HG02840 (cell line): Measurements from ENCODE around the gene CIB4.

Experiments used
- ATAC-seq: cut with Tn5 transposase; IDR thresholded peaks from one replicate; pipeline ENCODE4 v1.9.1; 2021; ENCODE audit warnings: mild to moderate bottlenecking, moderate library complexity, moderate number of reproducible peaks; ENCODE audit not compliant: unreplicated experiment, low FRiP score

The CIB4 gene

DNA sequence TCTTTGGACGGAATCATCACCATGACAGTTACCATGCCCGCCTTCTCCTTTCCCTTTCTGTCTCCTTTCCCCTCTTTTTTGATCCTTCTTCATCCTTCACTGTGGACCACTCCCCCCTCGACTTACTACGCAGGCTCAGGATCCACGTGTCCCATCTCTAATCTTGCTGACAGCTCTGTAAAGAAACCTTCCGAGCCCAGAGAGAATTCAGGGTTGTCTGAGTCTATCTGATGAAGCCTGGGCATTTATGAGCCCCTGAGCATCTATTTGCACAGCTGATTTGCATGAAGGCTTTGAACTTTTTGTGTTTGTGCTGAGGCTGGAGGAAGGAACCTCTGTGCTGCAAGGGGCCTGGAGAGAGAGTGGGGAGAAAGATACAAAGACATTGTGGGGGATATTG, 50.7 kb downstream of the CIB4 start:
- ATAC-seq, result no peak

DNA sequence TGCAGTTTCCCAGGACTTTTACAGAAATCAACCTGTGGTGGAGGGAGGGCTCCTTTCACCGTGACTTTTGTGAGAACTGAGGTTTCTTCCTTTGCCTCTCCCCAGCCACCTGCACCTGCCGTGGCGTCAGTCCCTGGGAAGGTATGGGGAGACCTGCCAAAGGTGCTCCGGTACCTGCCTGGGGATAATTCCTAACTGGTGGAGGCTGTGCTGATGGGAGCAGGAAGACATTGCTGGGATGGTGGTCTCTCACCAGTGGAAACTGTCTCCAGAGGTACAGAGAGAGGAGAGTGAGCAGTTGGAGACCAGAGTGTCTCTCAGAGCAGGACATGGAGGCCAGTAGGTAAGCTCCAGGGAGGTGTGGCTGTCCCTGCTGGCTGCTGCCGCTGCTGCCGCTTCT, 52.6 kb downstream of the CIB4 start:
- no peak for ATAC-seq

DNA sequence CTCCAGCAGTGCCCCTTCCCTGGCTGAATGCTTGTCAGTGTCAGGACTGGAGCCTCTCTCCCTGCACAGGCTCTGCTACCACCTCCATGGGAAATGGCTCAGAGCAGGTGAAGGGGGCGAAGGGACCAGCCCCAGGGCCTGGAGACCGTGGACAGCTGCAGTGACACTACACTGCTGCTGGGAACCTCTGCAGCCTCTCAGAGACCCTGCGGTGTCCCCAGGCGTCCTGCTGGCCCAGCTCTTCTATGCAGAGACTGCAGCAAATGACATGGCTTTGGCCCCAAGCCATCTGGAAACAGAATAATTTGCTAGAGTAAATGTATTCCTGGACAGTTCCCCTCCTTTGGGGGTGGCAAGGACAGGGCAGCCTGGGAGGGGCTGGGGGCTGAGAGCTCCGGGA, 53.2 kb downstream of the CIB4 start:
- no peak for ATAC-seq

DNA sequence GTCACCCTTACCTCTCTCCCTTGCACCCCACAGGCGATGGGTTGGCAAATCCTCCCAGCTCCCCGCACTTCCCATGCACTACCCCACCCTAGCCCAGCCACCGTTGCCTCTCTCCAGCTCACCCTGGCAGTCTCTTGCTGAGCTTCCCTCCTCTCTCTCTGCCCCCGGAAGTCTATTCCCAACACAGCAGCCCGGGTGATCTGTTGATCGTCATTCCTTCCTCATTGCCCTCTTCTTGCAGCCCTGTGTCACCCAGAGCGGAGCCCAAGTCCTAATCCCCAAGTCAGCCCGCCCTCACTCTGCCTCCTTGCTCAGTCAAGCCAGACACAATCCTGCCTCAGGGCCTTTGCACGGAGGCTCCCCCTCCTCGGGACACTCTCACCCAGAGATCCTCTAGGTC, 55.2 kb downstream of the CIB4 start:
- ATAC-seq, result no peak

DNA sequence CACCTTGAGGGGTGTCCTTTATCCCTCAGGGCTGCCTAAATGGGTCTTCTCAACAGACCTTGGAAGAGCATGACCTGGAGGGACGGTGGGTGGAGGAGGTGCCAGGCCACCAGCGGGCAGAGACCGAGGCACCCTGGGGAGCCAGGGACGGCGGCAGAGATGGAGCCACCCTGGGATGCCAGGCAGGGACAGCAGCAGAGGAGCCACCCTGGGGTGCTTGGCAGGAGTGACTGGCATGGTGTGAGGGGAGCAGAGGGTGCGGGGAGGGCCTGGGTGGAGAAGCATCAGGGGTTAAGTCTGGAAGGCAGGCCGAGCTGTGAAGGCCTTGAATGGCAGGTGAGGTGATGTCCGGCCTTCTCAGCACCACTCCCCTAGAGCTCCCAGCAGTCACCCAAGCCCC, 56.1 kb downstream of the CIB4 start:
- ATAC-seq, result no peak

DNA sequence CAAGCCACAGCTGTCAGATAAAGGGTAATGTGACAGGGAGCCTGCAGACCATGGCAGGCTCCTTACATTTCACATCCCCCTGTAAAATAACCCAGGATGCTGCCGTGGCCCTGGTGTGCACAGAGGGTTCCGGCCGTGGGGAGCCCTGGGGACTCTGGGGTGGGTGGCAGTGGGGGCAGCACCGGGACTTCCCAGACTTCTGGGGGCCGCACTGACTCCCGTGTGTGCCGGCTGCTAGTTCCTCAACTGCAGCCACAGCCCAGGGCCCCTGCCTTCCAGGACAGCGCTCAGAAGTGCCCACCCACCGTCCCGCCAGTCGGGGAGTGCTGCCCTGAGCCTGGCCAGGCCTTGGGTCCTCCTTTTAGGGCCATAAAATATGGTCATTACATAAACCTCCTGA, 56.5 kb downstream of the CIB4 start:
- ATAC-seq, result no peak

DNA sequence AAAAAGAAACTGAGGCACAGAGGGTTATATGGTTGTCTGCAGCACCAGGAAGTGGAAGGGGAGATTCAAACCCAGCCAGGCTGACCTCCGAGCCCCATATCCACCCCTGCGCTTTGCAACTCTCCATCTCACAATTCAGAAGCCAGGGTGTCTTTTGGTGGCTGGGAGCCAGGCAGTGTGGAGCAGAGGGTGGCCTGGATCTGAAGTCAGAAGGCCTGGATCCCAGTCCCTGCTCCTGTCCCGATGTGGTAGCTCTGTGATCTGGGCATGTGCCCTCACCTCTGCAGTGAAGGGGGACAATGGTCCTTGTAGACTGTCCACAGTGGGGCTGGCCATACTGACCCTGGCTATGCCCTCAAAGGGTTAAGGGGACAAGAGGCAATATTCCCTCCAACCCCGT, 57.0 kb downstream of the CIB4 start:
- ATAC-seq, result no peak

DNA sequence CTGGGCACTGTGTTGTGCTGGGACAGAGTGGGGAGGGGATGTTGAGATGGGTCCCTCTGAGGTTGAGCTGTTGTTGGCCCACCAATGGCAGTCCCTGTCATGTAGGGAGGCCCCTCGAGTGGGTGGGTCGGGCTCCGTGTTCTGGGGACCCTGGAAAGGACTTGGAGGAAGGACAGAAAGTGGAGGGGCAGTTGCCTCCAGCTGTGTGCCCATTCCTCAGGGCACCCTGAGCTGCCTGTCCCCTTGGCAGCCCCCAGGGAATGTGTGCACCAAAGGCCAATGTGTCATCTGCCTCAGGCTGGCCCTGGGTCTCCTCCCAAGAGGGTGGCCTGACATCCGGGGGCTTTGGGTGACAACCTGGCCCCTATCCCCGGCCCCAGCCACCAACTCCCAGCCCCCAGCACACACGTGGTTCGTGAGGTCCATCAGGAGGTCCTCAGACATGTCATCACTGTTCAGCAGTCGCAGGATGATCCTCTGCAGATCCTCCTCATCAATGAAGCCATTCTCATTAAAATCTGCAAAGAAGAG, 57.7 kb downstream of the CIB4 start:
- ATAC-seq, result no peak

DNA sequence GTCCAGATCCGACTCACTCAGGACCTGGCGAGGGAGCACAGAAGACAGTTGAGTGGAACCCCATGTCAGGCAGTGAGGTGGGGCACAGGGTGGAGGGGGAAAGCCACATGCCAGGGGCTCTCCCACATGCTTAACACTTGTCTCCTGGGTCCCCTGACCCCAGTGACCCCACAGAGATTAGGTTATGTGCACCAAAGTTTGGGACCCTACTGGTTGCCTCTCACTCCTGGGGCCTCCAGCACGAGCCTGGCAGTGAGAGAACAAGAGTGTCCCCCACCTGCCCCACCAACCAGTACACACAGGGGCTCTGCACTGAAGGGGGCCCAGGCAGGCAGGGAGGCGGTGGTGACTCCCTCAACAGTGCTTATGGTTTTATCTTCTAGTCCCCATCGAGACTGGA, 58.3 kb downstream of the CIB4 start:
- ATAC-seq, result no peak

DNA sequence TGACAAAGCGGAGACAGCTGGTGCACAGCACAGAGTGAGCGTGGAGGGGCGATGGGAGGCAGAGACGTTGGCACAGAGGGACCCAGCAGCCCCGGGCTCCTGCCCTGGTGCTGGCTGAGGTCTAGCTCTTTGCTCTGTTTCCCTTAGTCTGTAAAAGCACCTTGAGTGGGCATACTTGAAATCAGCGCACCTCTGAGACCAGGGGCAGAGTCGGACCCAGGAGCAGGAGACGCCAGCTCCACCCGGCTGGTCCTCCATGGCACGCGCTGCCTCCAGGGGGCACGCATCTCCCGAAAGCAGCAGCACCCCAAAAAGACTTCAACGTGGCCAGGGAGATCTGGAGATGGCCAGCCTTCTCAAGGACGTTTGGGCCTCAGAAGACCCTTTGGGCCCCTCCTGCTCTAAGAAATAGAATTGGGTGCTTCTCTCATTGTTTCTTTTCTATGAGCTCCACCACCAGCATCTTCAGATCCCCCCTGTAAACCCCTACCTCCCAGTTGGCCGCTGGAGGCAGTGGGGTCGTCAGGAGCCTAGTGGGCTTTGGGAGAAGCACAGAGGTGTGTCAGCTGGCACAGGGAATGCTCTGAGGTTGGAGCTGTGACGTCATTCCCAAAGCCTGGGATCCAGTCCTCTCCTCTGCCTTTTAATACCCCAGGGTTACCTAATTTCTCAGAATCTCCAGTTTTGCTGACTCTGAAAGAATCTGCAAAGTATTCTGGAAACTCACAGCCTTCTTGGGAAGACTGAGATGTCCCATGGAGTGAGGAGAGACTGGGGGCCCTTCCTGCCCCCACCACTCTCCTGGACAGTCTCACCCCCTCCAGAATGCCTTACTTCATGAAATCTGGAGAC, 58.9 kb downstream of the CIB4 start:
- ATAC-seq, result no peak

DNA sequence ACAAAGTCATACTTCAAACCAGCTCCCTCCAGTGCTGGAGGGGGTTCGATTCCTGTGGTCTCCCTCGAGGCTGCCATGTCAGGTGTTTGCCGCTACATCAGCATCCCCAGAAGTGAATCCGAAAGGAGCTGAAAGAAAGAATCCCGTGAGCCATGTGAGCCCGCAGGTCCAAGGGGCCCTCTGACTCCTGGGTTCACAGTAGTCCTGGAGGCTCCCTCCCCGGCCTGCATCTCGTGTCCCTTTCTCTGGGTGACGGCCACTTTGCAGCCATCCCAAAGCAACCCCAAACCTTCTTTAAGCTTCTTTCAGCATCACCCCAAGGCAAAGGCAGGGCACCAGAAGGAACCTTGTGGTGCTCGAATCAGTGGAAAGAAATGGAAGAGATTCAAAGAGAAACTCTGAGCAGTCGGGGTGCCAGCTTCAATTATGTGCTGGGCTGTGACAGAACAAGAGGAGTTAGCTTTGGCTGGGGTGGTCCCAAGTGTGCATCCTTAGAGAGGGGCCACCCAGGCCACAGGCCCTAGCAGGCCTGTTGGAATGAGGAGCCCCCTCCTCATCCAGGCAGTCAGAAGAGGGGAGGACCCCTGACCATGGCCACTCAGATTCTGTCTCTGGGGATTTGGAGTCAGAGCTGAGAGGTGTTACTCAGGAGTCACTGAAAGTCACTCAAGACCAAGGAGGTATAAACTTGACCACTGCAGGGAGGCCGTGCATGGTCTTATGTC, 59.7 kb downstream of the CIB4 start:
- ATAC-seq, result no peak

DNA sequence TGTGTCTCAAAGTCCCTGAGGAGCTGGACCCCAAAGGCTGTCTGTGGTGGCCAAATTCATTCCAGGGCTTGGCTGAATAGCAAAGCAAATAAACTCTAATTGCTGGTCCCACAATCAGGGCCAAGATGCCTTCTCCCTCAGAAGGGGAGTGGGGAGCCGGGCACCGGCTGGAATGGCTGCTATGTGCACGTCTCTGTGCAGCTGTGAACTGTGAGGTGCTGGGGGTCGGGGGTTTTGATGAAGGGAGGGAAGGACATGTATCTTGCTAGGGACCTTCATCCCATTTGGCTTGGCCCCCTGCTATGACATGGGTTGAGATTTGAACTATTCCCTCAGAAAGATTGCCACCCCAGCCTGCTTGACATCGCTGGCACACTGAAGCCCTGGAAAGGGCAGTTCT, 60.4 kb downstream of the CIB4 start:
- no peak for ATAC-seq

DNA sequence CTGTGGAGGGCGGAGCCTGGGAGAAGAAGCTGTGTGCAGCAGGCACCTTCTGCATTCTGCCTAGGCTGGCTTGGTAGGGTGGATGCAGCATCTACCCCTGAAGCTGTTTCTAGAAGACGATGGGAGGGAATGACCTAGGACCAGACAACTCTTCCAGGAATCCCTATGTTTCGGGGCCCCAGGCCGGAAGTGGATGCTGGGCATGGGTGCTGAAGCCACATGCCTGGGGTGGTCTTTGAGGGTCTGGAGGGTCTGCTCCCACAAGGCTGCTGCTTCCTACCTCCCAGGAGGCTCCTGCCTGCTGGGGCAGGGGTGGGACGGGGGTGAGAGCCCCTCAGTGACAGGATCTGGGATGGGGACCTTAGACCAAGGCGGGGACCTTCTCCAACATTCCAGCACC, 61.0 kb downstream of the CIB4 start:
- ATAC-seq, result no peak

DNA sequence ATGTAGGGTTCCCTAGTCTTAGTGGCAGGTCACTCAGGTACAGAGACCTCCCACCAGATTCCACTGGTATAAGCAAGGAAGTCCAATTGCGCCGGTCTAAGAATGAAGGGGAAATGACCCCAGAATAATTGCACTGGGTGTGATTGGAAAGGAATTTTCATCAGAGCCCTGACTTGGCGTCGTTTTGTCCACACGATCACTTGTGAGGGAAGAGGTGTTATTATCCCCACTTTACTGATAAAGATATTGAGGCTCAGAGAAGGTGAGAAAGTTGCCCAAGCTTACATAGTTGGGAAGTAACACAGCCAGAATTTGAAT, 61.5 kb downstream of the CIB4 start:
- ATAC-seq, result no peak

DNA sequence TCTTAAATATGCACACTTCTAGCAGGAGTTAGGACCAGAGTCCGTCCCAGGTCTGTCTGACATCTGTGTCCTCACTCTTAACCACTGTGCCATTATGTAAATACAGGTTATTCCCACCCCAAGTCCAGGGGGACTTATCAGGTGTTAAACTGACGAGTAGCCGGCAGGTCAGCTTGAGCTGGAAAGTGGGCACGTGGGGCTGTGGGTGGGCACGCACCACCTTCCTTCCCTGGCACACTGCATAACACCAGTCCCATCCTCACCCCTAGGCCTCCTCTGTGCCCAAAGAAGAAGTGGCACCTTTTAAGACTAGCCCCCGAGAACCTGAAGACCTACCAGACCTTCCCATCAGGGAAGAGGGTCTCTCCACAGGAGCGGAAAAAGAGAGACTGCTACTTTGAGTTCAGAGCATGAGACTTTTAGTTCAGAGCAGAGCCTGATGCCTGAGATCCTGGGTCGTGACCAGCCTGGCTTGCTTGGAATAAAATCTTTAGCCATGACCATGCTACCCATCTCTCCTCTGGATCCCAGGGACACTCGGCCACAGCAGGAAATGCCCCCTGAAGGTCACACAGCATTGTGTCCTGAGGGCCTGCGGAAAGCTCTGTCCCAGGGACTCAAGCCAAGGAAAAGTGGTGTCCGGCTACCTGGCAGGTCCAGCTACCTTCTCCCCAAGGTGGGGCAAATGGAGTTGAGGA, 62.0 kb downstream of the CIB4 start:
- ATAC-seq, result no peak

DNA sequence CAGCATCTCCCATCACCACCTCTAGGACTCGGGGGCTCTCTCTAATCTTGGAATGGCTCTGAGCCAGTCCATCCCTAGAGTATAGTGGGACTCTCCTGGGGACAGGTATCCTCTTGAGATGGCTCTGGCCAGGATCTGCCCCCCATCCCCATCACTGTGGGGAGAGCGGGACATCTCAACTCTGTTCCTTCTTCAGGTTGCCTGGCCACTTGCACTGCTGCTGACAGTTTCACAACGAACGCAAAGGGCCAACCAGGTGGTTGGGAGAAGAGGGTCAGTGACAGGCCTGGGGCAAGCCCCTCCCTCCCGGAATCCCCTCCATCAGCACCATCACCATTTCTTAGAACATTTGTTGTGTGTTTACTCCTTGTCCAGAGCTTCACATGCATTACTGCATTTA, 62.6 kb downstream of the CIB4 start:
- ATAC-seq, result no peak

DNA sequence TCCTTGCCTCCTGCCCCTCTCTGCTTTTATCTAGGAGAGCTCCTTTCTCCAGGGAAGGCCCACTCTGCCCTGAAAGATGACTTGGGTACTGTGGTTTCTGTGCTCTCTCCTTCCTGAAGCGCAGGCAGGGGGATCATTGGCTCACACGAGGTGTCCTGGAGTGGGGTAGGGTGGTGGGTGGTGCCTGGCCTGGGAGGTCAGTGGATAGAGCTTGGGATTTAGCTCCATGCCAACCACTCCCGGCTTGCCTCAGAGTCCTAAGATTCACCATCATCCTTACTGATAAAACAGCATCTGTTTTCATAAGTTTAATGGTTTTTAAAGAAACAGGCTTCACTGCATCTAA, 63.1 kb downstream of the CIB4 start:
- no peak for ATAC-seq

DNA sequence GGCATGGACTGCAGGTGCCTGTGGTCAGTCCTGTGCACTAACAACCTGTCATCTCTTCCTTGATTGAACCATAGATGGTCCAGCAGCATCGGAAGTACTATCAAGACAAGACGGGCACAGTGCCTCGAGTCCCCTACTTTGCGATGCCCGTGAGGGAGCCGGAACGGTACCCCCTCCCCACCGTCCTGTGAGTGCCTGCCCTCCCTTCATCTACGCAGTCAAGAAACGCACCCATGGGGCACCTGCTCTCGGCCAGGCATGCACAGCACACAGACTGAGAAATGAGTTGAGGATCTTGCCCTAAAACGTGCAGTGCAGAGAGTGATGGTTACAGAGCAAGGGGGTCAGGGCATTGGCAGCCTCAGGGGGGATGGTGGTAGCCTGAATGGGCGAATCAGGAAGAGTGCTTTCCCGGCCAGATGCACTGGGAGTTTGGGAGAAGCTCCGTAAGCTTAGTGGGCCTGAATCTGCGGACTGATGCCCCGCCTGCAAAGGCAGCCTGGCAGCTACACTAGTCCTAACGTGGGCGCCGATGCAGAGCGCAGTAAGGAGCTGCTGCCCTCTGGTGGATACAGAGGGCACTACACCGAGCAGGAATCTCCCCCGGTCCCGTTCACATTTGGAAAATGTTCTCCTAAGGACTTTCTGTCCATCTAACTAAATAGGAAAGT, 63.6 kb downstream of the CIB4 start:
- ATAC-seq, result no peak

DNA sequence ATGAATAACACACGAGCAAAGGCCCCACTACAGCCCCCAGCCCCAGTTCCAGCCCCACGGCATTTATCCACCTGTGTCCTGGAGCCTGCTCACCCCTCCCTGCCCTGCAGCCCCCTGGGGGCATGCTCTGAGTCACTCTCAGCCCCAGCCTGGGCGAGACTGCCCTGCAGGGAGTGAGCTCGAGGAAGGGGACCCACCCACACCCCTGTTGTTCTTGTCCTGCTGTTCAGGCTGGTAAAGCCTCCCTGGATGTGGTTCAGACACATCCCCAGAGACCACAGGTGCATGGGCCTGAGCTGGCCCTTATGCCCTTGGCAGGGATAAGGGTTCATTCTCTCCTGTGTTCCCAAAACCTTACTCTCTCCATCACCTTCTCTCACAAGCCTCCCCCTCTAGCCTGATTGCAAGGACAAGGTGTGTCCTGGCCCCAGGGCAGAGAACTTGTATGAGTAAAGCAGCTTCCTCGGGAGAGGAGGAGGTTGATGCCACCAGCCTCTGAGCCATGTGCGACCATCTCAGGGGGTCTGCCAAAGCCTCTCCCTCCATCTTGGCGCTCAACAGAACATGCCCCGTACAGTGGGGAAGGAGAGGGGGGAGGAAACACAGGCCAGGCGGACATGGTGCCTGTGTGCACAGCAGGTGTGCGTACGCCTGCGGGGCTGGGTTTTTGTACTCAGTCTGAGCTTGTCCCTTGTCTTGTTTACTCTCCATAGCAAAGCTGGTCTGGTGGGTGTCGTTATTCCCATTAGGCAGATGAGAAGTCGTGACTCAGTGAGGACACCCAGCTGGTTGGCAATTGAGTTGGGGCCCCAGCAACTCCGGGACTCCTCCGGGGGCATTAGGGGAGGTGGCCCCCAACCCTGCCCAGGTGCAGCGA, 64.4 kb downstream of the CIB4 start:
- ATAC-seq, result no peak
